GM12864 (cell line): ENCODE results near the gene EIPR1.

ENCODE experiments used
- DNase-seq: peaks from one replicate; pipeline ENCODE4 v3.0.0-alpha.2; 2011; ENCODE audit warnings: low read depth
- H3K4me3 ChIP-seq: 2 replicates; pipeline ENCODE4 v1.5.1; 2011; ENCODE audit warnings: mild to moderate bottlenecking, low read depth, low read length, control low read depth
- CTCF ChIP-seq: IDR thresholded peaks from 2 replicates; pipeline ENCODE4 v1.5.1; 2011; ENCODE audit warnings: low read depth, mild to moderate bottlenecking, moderate library complexity, low read length, control low read depth, inconsistent platforms; ENCODE audit errors: missing control alignments

The EIPR1 gene

GRCh38 chr2:3198119-3198518 lies 179.5 kb downstream of the EIPR1 start:
- DNase-seq, result peak; percentile 15
- TF ChIP-seq CTCF, result peak; percentile 65
- H3K4me3 ChIP-seq, result no peak overlapping the region

GRCh38 chr2:3197308-3197707 lies 180.3 kb downstream of the EIPR1 start:
- no peak for TF ChIP-seq CTCF
- H3K4me3 ChIP-seq, result no peak overlapping the region
- no peak for DNase-seq

- no peak for DNase-seq
- no peak for TF ChIP-seq CTCF
- H3K4me3 ChIP-seq, result no peak overlapping the region
These were observed 180.9 kb downstream of the EIPR1 start for GRCh38 chr2:3196716-3197115.

GRCh38 chr2:3195641-3196476 lies 181.8 kb downstream of the EIPR1 start:
- TF ChIP-seq CTCF, result no peak
- DNase-seq, result no peak
- no peak overlapping the region for H3K4me3 ChIP-seq

GRCh38 chr2:3194828-3195227 lies 182.8 kb downstream of the EIPR1 start:
- no peak for TF ChIP-seq CTCF
- DNase-seq, result no peak
- H3K4me3 ChIP-seq, result no peak overlapping the region

GRCh38 chr2:3193443-3194330 lies 183.9 kb downstream of the EIPR1 start:
- H3K4me3 ChIP-seq, result no peak overlapping the region
- TF ChIP-seq CTCF, result no peak
- DNase-seq, result no peak
